ENCODE data around the gene RASA3. TPM values are rescaled to one million over a fixed set of nuclear protein-coding genes. Genes with fewer than 3 reads are reported as not detected.

The RASA3 gene
- total RNA-seq, 1 donor from 2014 or later, result 25.3 TPM

DNA sequence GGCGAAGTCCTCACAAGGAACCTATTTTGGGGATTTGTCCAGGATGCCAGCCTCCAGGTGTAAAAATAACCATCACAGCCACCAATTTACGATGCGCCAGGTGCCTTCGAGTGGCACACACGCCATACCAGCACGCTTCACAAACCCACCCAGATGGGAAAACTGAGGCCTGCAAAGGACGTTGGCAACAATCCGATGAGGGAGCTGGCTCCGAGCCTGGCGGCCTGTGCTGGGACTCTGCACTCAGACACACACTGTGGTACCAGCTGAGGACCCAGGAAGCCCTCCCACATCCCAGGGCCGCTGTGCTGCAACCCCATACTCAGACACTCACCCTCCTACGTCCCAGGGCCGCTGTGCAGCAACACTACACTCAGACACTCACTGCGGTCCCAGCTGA, 93.5 kb downstream of the RASA3 start:
- no peak for DNase-seq (ENCODE audit: low spot score)

- no peak for DNase-seq (ENCODE audit: low spot score)
Observed at GRCh38 chr13:114038211-114038613, 94.2 kb downstream of the RASA3 start.

DNA sequence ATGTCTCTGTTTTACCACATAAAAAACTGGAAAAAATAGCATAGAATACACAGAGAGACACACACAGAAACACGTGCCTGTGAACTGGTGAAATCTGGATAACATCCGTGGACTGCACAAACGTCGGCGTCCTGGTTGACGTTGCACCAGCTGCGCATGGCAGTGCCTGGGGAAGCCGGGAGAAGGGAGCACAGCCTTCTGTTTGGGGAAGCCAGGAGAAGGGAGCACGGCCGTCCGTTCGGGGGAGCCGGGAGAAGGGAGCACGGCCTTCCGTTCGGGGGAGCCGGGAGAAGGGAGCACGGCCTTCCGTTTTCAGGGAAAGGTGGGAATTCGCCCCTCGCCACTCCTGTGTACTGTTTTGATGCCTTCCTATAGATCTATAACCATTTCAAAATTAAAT, 94.7 kb downstream of the RASA3 start:
- no peak for DNase-seq (ENCODE audit: low spot score)

DNA sequence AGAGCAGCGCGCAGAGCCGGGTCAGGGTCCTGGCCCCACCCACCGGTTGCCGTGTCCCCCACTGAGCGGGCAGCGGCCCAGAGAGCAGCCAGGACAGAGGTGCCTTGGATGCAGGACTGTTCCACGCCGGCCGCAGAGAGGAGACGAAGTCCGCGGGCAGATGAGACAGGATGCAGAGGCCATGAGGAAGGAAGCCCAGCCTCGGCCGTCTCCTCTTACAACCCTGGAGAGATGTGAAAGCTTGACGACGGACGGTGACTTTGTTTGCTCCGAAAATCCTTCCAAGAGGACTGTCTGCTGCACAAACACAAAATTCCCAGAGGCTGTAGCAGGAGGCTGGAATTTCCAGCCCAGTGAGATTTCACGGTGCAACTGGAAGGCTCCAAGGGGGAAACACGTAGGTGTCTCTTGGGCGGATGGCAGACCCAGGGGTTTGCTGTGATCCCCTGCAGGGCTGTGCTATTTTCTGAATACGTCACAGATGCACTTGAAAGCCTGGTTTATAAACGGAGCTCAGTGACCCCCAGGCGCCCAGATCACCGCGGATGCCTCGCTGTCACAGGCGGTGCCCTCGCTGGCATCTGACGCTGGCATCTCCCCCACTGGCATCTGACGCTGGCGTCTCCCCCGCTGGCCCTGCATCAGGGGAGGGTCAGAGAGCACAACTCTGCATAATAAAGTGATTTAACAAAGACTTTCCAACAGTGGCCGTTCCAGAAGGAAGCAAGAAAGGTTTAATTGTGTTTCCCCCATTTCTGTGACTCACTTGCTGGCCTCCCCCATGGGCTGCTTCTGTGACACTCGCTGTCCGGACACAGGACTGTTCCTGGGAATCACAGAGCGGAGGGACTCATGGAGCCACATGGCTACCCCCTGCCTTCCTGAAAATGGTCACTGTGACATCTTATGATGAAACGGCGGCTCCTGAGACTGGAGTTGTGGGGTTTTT, 96.6 kb downstream of the RASA3 start:
- DNase-seq (ENCODE audit: low spot score), result peak; percentile 35

GRCh38 chr13:114035186-114035582, 97.2 kb downstream of the RASA3 start:
- no peak for DNase-seq (ENCODE audit: low spot score)

GRCh38 chr13:114034481-114034891, 97.9 kb downstream of the RASA3 start:
- no peak for DNase-seq (ENCODE audit: low spot score)

DNA sequence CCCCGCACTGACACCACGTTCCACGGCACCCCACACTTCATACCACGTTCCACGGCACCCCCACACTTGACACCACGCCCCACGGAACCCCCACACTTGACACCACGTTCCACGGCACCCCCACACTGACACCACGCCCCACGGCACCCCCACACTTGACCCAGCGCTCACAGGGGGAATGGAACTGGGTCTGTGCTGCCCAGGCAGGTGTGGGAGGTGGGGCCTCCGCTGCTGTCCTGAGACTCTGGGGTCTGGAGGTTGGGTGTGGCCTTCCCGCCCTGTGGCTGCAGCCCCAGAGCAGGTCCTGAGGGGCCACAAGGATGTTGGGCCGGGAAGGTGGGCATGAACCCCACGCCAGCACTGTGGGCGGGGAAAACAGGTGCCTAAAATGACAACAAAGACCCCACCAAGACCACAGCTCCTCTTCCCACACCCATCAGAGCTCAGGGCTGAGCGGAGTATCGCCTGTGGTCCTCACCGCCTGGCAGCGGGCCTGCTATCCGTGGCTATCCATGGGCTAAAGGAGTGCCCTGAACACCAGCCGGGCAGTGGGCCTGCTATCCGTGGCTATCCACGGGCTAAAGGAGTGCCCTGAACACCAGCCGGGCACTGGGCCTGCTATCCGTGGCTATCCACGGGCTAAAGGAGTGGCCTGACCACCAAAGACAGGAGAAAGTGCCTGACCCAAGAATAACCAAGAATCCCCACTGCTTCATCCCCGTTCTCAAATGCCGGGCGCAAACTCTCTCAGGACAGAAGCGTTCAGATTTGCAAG, 98.7 kb downstream of the RASA3 start:
- no peak for DNase-seq (ENCODE audit: low spot score)

- DNase-seq (ENCODE audit: low spot score), result peak; percentile 46
Observed at GRCh38 chr13:114032126-114032799, 100.2 kb downstream of the RASA3 start.

DNA sequence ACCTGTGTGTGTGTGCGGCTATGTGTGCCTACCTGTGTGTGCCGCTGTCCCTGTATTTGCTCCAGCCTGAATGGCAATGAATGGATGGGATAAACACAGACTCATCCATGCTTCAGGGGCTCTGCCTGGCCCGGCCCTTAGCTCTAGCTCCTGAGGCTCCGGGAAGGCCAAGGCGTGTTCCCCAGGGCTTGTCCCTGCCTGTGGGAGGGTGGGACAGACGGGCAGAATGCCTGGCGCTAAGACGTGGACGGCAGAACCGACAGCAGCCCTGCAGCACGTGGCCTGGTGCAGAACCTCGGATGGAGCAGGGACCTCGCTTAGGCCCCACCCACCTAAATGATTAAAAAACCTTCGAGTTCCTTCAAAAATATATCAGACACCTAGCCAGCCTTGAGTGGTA, 100.8 kb downstream of the RASA3 start:
- DNase-seq (ENCODE audit: low spot score), result no peak

DNA sequence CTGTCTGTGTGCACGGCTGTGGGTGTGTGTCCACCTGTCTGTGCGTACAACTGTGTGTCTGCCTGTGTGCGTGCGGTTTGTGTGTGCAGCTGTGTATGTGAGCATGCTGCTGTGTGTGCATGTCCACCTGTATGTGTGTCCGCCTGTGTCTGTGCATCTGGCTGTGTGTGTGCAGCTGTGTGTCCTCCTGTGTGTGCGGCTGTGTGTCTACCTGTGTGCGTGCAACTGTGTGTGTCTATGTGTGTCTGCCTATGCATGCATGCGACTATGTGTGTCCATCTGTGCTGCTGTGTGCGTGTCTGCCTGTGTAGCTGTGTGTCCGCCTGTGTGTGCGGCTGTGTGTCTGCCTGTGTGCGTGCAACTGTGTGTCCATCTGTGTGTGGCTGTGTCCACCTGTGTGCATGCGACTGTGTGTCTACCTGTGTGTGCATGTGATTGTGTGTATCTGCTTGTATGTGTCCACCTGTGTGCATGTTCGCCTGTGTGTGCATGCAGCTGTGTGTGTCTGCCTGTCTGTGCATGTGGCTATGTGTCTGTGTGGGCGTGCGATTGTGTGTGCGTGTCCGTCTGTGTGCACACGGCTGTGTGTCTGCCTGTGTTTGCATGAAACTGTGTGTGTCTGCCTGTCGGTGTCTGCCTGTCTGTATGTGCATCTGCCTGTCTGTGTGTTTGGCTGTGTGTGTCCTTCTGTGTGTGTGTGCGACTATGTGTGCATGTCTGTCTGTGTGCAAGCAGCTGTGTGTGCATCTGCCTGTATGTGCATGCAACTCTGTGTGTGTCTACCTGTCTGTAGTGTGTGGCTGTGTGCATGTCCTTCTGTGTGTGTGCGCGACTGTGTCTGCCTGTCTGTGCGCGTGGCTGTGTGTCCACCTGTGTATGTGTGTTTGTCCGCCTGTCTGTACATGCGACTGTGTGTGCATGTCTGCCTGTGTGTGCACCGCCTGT, 101.5 kb downstream of the RASA3 start:
- no peak for DNase-seq (ENCODE audit: low spot score)

DNA sequence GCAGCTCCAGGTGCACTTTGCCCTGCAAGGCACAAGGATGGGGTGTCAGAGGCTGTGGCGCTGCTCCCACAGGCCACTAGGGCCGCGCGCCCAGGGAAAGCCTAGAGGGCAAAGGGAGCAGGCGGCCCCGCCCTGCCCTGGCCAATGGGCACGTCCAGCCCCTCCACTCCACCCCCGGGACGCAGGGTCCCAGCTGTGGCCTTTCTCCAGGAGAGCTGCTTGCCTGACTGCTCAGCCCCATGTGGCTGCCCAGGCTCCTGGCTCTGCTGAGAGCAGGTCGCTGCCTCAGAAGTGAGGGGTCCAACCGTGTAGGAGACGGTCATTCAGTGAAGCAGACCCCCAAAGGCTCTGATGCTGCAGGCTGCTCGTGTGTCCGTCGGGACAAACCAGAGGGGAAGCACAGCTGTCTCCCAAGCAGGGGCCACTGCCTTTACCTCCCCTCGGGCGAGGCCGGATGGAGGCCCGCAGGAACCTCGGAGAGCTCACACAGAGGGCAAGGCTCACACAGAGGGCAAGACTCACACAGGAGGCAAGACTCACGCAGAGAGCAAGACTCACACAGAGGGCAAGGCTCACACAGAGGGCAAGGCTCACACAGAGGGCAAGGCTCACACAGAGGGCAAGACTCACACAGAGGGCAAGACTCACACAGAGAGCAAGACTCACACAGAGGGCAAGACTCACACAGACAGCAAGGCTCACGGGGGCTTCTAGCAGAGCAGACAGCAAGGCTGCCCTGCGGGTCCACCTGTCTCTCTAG, 102.4 kb downstream of the RASA3 start:
- DNase-seq (ENCODE audit: low spot score), result no peak

GRCh38 chr13:114027826-114028225, 104.6 kb downstream of the RASA3 start:
- no peak for DNase-seq (ENCODE audit: low spot score)

DNA sequence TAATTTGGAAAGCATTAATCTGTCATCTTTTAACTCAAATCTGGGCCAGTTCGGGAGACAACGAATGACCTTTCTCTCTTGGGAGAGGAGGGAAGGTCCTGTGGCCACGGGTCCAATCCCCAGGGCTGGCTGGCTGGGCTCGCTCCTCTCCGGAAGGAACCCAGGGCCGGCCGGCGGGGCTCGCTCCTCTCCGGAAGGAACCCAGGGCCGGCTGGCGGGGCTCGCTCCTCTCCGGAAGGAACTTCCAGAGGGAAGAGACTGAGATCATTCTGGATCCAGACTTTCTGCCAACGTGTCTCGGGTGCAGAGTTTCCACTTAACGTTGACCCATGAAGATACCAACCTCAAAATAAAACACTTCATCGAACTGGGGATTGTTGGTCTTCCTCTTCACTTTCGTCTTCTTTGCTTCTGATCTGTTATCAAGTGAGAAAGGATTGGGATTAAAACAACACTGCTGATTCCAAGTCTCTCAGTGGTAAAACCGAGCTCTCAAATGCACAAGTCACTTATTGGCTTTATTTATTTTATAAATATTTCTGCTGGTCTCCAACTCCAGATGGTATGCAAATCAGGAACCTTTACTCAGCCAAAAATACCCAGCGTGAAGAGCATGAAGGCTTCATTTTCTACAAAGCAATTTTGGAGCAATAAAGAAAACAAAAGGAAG, 105.2 kb downstream of the RASA3 start:
- no peak for DNase-seq (ENCODE audit: low spot score)

- no peak for DNase-seq (ENCODE audit: low spot score)
Observed at GRCh38 chr13:114026481-114026880, 105.9 kb downstream of the RASA3 start.

DNA sequence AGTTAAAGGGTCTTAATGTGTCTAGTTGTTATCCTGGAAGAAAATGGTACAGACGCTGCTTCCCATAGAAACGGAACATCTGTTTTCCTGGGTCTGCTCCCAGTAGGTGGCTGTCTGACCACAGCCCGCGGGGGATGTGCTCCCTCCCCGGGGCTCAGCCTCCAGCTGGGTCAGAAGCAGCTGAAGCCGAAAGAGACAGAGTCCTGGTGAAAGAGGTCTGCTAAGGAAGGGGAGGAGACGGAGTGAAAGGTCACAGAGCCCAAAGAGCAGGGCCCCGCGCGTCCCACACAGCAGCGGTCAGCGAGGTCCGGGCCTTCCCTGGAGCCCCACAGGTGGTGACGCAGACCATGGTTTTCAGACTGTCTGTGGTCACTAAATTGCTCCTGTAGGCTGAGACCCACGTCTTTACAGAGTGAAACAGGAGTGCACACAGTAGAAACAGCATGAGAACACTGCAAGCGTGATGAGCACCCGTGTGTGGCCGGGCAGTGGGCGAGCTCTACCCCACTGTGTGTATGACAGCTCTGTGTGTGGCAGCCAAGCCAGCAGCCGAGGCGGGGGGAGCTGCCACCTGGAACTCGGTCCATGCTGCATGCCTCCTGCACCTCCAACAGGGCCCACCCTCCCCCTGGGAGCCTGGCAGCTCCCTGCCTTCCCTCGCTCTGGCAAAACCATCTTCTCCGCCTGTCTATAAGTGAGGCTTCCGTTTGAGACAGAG, 106.5 kb downstream of the RASA3 start:
- peak; percentile 73 for DNase-seq (ENCODE audit: low spot score)

- DNase-seq (ENCODE audit: low spot score), result no peak
Observed at GRCh38 chr13:114025405-114025713, 107.1 kb downstream of the RASA3 start.

DNA sequence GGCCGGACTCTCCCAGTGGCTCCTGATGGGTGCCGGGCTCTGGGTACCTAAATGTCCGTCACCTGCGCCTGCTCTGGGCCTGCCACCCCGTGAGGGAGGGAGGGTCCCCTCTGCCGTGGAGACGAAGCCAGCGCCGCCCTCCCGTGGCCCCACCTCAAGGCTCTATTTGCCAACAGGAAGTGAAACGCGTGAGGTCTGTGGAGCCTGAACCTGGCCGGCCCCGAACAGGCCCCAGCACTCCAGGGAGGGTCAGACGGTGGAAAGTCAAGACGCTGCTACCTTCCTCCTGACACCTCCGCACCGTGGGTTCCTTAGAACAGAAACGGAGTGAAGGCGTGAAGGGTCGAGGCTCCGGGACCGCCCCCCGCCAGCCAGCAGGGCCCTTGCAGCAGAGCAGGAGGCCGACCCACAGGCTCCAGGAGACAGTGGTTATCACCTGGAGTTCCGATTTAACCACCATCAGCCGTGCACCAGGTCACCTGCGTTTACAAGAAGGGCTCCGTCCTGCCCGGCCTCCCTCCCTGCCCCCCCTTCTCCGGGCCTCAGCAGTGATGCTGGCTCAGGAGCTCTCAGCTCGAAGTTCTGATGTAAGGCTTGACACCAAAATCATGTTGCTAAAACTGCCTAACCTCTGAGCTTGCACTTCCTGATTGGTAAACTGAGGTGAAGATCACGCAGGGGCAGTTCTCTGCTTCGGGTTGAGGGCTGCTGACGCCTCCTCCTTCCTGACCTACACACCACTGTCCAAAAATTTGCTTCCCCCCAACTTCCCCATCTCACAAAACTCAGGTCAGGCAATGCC, 107.6 kb downstream of the RASA3 start:
- no peak for DNase-seq (ENCODE audit: low spot score)

Measured in umbilical cord (tissue), 2 donors.